H1 (cell line): ENCODE measurements around the gene DCXR. TPM values are rescaled to one million over a fixed set of nuclear protein-coding genes. Genes with fewer than 3 reads are reported as not detected.

Experiments
- ATF3 ChIP-seq: IDR thresholded peaks from 2 replicates; pipeline ENCODE4 v1.6.1; 2011; ENCODE audit warnings: low read depth, mild to moderate bottlenecking, low read length; ENCODE audit not compliant: insufficient read depth
- CEBPB ChIP-seq: IDR thresholded peaks from 2 replicates; pipeline ENCODE4 v1.6.1; 2012; ENCODE audit warnings: low read depth, low read length
- CHD1 ChIP-seq: IDR thresholded peaks from 2 replicates; pipeline ENCODE4 v1.6.1; 2012; ENCODE audit warnings: low read depth, low read length, improper control_type of control experiment
- CHD7 ChIP-seq: fragments of 300-600 bp; sonication (generic); IDR thresholded peaks from 2 replicates; pipeline ENCODE4 v1.7.1; 2012; ENCODE audit warnings: low read length, moderate library complexity, mild to moderate bottlenecking, inconsistent platforms; ENCODE audit not compliant: insufficient replicate concordance
- HDAC6 ChIP-seq: IDR thresholded peaks from one replicate; pipeline ENCODE4 v1.7.1; 2012; ENCODE audit warnings: low read depth, mild to moderate bottlenecking, inconsistent platforms, low read length, moderate library complexity
- KDM4A ChIP-seq: IDR thresholded peaks from one replicate; pipeline ENCODE4 v1.7.1; 2012; ENCODE audit warnings: low read depth, mild to moderate bottlenecking, moderate library complexity, low read length, inconsistent platforms; ENCODE audit not compliant: severe bottlenecking
- RBBP5 ChIP-seq: IDR thresholded peaks from 2 replicates; pipeline ENCODE4 v1.7.1; 2012; ENCODE audit warnings: low read depth, mild to moderate bottlenecking, inconsistent platforms, low read length, moderate library complexity, borderline replicate concordance
- RFX5 ChIP-seq: IDR thresholded peaks from 2 replicates; pipeline ENCODE4 v1.6.1; 2011; ENCODE audit warnings: low read depth, low read length, improper control_type of control experiment, borderline replicate concordance
- SUZ12 ChIP-seq: fragments of 200-600 bp; sonication (generic); IDR thresholded peaks from 2 replicates; pipeline ENCODE4 v1.6.1; 2012; ENCODE audit warnings: mild to moderate bottlenecking, inconsistent platforms, low read length, moderate library complexity, mixed read lengths
- USF2 ChIP-seq: IDR thresholded peaks from 2 replicates; pipeline ENCODE4 v1.6.1; 2011; ENCODE audit warnings: low read length, improper control_type of control experiment
- polyA plus RNA-seq, 7 experiments: library from polyadenylated mRNA; depleted of rRNA in 3 of 7; stranded (reverse) in 5 of 7; unstranded in 2 of 7; fragments of >200 nt in 5 of 7; fragments of 200-250 nt in 2 of 7; gene quantifications; 1 replicate in 5 of 7; 2 replicates in 1 of 7; 4 replicates in 1 of 7; pipeline versions ENCODE4 v1.2.1 to v1.2.3, GENCODE V29; 2011 to 2013; ENCODE audit warnings: missing spikeins in 2 of 7, mixed read lengths in 2 of 7
- total RNA-seq: library from RNA; stranded (reverse); fragmentation: NEBNext Ultra II Directional; extraction: Animal tissue kit (Norgen Biotek cat#: 25700); gene quantifications from 2 replicates; pipeline ENCODE4 v1.2.1, GENCODE V29; 2021

Gene DCXR
- total and polyA plus RNA-seq, 2 of the 8 experiments (the other 6 are each of a cell fraction or from before 2014, with no cell fraction given) = 96.3 to 212 TPM

DNA sequence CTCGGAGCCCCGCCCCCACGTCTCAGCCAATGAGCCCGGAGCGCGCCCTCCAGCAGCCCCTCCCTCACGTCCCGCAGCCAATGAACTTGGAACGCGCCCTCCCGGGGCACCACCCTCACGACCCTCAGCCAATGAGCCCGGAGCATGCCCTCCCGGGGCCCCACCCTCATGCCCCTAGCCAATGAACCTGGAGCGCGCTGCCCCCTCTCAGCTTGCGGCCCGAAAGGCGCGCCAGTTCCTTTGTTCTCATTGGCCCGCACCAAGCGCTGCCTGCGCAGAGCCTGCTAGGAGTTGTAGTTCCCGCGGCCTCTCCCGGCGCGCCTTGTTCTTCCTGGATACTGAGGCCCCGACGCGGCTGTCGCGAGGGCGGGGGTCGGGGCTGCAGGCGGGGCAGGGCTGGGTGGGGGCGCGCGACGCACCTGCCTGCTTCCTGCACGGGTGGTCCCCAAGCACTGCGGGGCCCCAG lies 14.5 kb downstream of the DCXR start, which contains the start of gene LRRC45 (continued):
- TF ChIP-seq CHD7 = no peak
- no peak for TF ChIP-seq RBBP5
- TF ChIP-seq KDM4A = no peak
- TF ChIP-seq SUZ12 = no peak
- no peak for TF ChIP-seq HDAC6
- TF ChIP-seq RFX5 = no peak
- TF ChIP-seq CEBPB = no peak
- TF ChIP-seq USF2 = no peak
- TF ChIP-seq CHD1 = no peak
- TF ChIP-seq ATF3 = no peak
